CD14-positive monocyte (primary cell): ENCODE data around the gene CARD11. TPM values are rescaled to one million over a fixed set of nuclear protein-coding genes. Genes with fewer than 3 reads are reported as not detected.

ENCODE experiments used
- DNase-seq, 3 donors: peaks; one replicate each; pipeline ENCODE4 v3.0.0-alpha.2; 2011 to 2022
- H2AFZ ChIP-seq: 2 replicates; pipeline ENCODE4 v1.6.0; 2012; ENCODE audit warnings: mild to moderate bottlenecking, low read depth, low read length, inconsistent platforms; ENCODE audit not compliant: insufficient read depth, poor library complexity, severe bottlenecking
- H3K27ac ChIP-seq, 2 donors: 1 replicate in 1 of 2; 2 replicates in 1 of 2; pipeline ENCODE4 v1.5.1; 2012 to 2013; ENCODE audit warnings: low read length in 2 of 2, control low read depth in 1 of 2, inconsistent platforms in 1 of 2, low read depth in 1 of 2, mild to moderate bottlenecking in 1 of 2
- H3K27me3 ChIP-seq, 2 donors: one replicate each; pipeline versions ENCODE4 v1.6.0 to v1.6.1; 2011 to 2013; ENCODE audit warnings: low read length in 2 of 2; ENCODE audit not compliant: control insufficient read depth in 2 of 2, insufficient read depth in 2 of 2
- H3K36me3 ChIP-seq, 2 donors: replicated peaks in 1 of 2; 1 replicate in 1 of 2; 2 replicates in 1 of 2; pipeline versions ENCODE4 v1.5.1 to v1.6.1; 2012 to 2013; ENCODE audit warnings: low read length in 2 of 2, control low read depth in 1 of 2, inconsistent platforms in 1 of 2, mild to moderate bottlenecking in 1 of 2; ENCODE audit not compliant: insufficient read depth in 2 of 2, control insufficient read depth in 1 of 2
- H3K4me1 ChIP-seq, 2 donors: 1 replicate in 1 of 2; 2 replicates in 1 of 2; pipeline versions ENCODE4 v1.5.1 to v1.6.1; 2012 to 2013; ENCODE audit warnings: low read length in 2 of 2, control low read depth in 1 of 2, inconsistent platforms in 1 of 2, mild to moderate bottlenecking in 1 of 2, moderate library complexity in 1 of 2; ENCODE audit not compliant: insufficient read depth in 2 of 2, control insufficient read depth in 1 of 2
- H3K4me2 ChIP-seq: replicated peaks from 2 replicates; pipeline ENCODE3; 2012; ENCODE audit warnings: low read length, moderate library complexity, mild to moderate bottlenecking; ENCODE audit not compliant: poor library complexity, severe bottlenecking; ENCODE audit errors: extremely low read depth
- H3K4me3 ChIP-seq, 3 experiments: fragments of 200-600 bp in 1 of 3; sonication (generic) in 1 of 3; replicated peaks in 1 of 3; 1 replicate in 2 of 3; 2 replicates in 1 of 3; pipeline ENCODE4 v1.5.1; 2011 to 2013; ENCODE audit warnings: low read length in 3 of 3, mild to moderate bottlenecking in 3 of 3, control low read depth in 2 of 3, low read depth in 2 of 3, inconsistent platforms in 1 of 3, moderate library complexity in 1 of 3
- H3K79me2 ChIP-seq: 2 replicates; pipeline ENCODE4 v1.6.0; 2012; ENCODE audit warnings: mild to moderate bottlenecking, control low read depth, inconsistent platforms, low read length, moderate library complexity; ENCODE audit not compliant: insufficient read depth
- H3K9ac ChIP-seq: 2 replicates; pipeline ENCODE4 v1.6.0; 2017; ENCODE audit warnings: low read length, mild to moderate bottlenecking; ENCODE audit not compliant: insufficient read depth, poor library complexity, severe bottlenecking
- H3K9me3 ChIP-seq, 2 donors: replicated peaks in 1 of 2; 1 replicate in 1 of 2; 2 replicates in 1 of 2; pipeline versions ENCODE4 v1.5.1 to v1.6.1; 2012 to 2013; ENCODE audit warnings: low read length in 2 of 2, control low read depth in 1 of 2; ENCODE audit not compliant: control insufficient read depth in 1 of 2, insufficient read depth in 1 of 2
- H4K20me1 ChIP-seq: 2 replicates; pipeline ENCODE4 v1.6.0; 2012; ENCODE audit warnings: mild to moderate bottlenecking, low read length, control low read depth, moderate library complexity; ENCODE audit not compliant: insufficient read depth
- H3K27ac Mint-ChIP-seq, 7 donors: one replicate each; pipeline ENCODE4 v1.8.0; 2020; ENCODE audit warnings: mild to moderate bottlenecking in 7 of 7, mixed read lengths in 7 of 7, moderate library complexity in 6 of 7, inconsistent platforms in 2 of 7
- H3K27me3 Mint-ChIP-seq, 3 donors: one replicate each; pipeline ENCODE4 v1.8.0; 2021 to 2022; ENCODE audit warnings: low read depth in 3 of 3, mild to moderate bottlenecking in 3 of 3, mixed read lengths in 3 of 3, moderate library complexity in 3 of 3, inconsistent platforms in 1 of 3
- H3K36me3 Mint-ChIP-seq, 2 donors: one replicate each; pipeline ENCODE4 v1.8.0; 2020; ENCODE audit warnings: mixed read lengths in 2 of 2, inconsistent platforms in 1 of 2, mild to moderate bottlenecking in 1 of 2
- H3K4me1 Mint-ChIP-seq: one replicate; pipeline ENCODE4 v1.8.0; 2020; ENCODE audit warnings: mild to moderate bottlenecking, mixed read lengths
- H3K4me3 Mint-ChIP-seq, 2 donors: one replicate each; pipeline ENCODE4 v1.8.0; 2020; ENCODE audit warnings: mild to moderate bottlenecking in 2 of 2, mixed read lengths in 2 of 2, moderate library complexity in 1 of 2
- H3K9me3 Mint-ChIP-seq, 7 donors: one replicate each; pipeline ENCODE4 v1.8.0; 2020 to 2022; ENCODE audit warnings: mixed read lengths in 7 of 7, mild to moderate bottlenecking in 6 of 7, moderate library complexity in 6 of 7, inconsistent platforms in 2 of 7
- WGBS: methylation state at CpG from one replicate; pipeline ENCODE4 v1.1.5; 2013; ENCODE audit warnings: missing lambda C conversion rate; ENCODE audit not compliant: insufficient coverage; 5-methylcytosine and 5-hydroxymethylcytosine counted together
- intact Hi-C, 2 donors: fragments of 100-400 bp; cut with micrococcal nuclease; formaldehyde crosslinking; loops; one replicate each; pipeline versions ENCODE4 v1.15.0 to v1.15.1; 2023
- polyA plus RNA-seq, 3 donors: library from polyadenylated mRNA; depleted of rRNA in 1 of 3; unstranded in 2 of 3; stranded (reverse) in 1 of 3; fragments of 300-500 nt in 2 of 3; fragments of >200 nt in 1 of 3; fragmentation: Illumina TruSeq in 2 of 3; gene quantifications; 1 replicate in 2 of 3; 2 replicates in 1 of 3; pipeline ENCODE4 v1.2.3, GENCODE V29; 2012 to 2021
- TF ChIP-seq, protein P1 (sequence below): fragments of 200-600 bp; IDR thresholded peaks from one replicate; pipeline ENCODE4 v1.8.0; 2022; ENCODE audit warnings: antibody characterized with exemption, mild to moderate bottlenecking

The CARD11 gene
- polyA plus RNA-seq, 3 donors, result 0.04 to 0.17 TPM; not detected in 1

- 92% methylated on average over 8 of the region's 15 CpGs for WGBS
- intact Hi-C loops, result no loop called here
- H3K27ac Mint-ChIP-seq, result no peak overlapping the region
These were observed 139.9 kb downstream of the CARD11 start for GRCh38 chr7:2903682-2904162.

GRCh38 chr7:2897023-2897422, 146.6 kb downstream of the CARD11 start:
- Histone ChIP-seq H3K4me2 (no peak overlapping the region), H3K9ac (no peak overlapping the region), H3K27me3 (no peaks in the 10 kb centered on the region), H2AFZ (no peak overlapping the region), H3K79me2 (no peaks in the 10 kb centered on the region), H3K9me3 (peaks cover 0 to 4% of the 10 kb centered on the region in 2 donors), H3K36me3 (no peaks in the 10 kb centered on the region), H3K4me1 (peaks cover 3 to 8% of the 10 kb centered on the region in 2 donors), H4K20me1 (no peaks in the 10 kb centered on the region), H3K4me3 (no peak overlapping the region), H3K27ac (no peak overlapping the region)
- H3K27me3 Mint-ChIP-seq, result peaks cover 4 to 10% (median 8%) of the 10 kb centered on the region in 3 donors
- no peaks in the 10 kb centered on the region for H3K36me3 Mint-ChIP-seq
- no peak overlapping the region for H3K27ac Mint-ChIP-seq
- intact Hi-C loops, result no loop called here
- H3K4me1 Mint-ChIP-seq, result peaks cover 10% of the 10 kb centered on the region
- H3K4me3 Mint-ChIP-seq, result no peak overlapping the region
- H3K9me3 Mint-ChIP-seq, result peaks cover 0 to 10% (median 0%) of the 10 kb centered on the region in 7 donors
- no peak for DNase-seq
- WGBS, result 98% methylated on average over 13 of the region's 13 CpGs
- TF ChIP-seq, protein P1, sequence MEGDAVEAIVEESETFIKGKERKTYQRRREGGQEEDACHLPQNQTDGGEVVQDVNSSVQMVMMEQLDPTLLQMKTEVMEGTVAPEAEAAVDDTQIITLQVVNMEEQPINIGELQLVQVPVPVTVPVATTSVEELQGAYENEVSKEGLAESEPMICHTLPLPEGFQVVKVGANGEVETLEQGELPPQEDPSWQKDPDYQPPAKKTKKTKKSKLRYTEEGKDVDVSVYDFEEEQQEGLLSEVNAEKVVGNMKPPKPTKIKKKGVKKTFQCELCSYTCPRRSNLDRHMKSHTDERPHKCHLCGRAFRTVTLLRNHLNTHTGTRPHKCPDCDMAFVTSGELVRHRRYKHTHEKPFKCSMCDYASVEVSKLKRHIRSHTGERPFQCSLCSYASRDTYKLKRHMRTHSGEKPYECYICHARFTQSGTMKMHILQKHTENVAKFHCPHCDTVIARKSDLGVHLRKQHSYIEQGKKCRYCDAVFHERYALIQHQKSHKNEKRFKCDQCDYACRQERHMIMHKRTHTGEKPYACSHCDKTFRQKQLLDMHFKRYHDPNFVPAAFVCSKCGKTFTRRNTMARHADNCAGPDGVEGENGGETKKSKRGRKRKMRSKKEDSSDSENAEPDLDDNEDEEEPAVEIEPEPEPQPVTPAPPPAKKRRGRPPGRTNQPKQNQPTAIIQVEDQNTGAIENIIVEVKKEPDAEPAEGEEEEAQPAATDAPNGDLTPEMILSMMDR, result no peak

More at GRCh38 chr7:2903682-2904162, 139.9 kb downstream of the CARD11 start:
- no peaks in the 10 kb centered on the region for H3K79me2 ChIP-seq
- no peak overlapping the region for H3K4me3 ChIP-seq
- peaks cover 0 to 4% of the 10 kb centered on the region in 2 donors for H3K9me3 ChIP-seq
- no peaks in the 10 kb centered on the region for H4K20me1 ChIP-seq
- no peak overlapping the region for H3K27ac ChIP-seq
- TF ChIP-seq, protein P1, result no peak
- H3K4me2 ChIP-seq, result no peak overlapping the region
- no peak for DNase-seq
- Mint-ChIP-seq H3K27me3 (peaks cover 0 to 10% (median 2%) of the 10 kb centered on the region in 3 donors), H3K4me1 (no peaks in the 10 kb centered on the region), H3K9me3 (peaks cover 0 to 8% (median 3%) of the 10 kb centered on the region in 7 donors), H3K4me3 (no peak overlapping the region), H3K36me3 (no peaks in the 10 kb centered on the region)
- no peaks in the 10 kb centered on the region for H3K4me1 ChIP-seq
- H3K9ac ChIP-seq, result no peak overlapping the region
- no peak overlapping the region for H2AFZ ChIP-seq
- no peaks in the 10 kb centered on the region for H3K27me3 ChIP-seq
- H3K36me3 ChIP-seq, result no peaks in the 10 kb centered on the region
